SK-N-SH (cell line): ENCODE data around the gene SPEG. TPM values are rescaled to one million over a fixed set of nuclear protein-coding genes. Genes with fewer than 3 reads are reported as not detected.

ENCODE experiments used
- CTCF ChIA-PET: fragments of 300-600, 350-600 bp; formaldehyde crosslinking; extraction: SDS; loops from one replicate; lab custom pipeline; 2021; lab: Yijun Ruan, JAX
- POLR2A ChIA-PET: fragments of 350-600 bp; sonication (Branson Sonifier 250); formaldehyde crosslinking; extraction: SDS; loops from one replicate; lab custom pipeline; 2020; ENCODE audit warnings: antibody characterized with exemption, inconsistent platforms; lab: Yijun Ruan, JAX
- DNase-seq: peaks from one replicate; pipeline ENCODE4 v3.0.0; 2012
- H2AFZ ChIP-seq: fragments of 200-600 bp; sonication (generic); 2 replicates; pipeline ENCODE4 v1.8.1; 2016; ENCODE audit warnings: antibody characterized with exemption, mild to moderate bottlenecking, low read depth
- H3F3A ChIP-seq: fragments of 200-600 bp; sonication (generic); replicated peaks from 2 replicates; pipeline ENCODE3; 2016; ENCODE audit warnings: antibody characterized with exemption, mild to moderate bottlenecking; ENCODE audit not compliant: insufficient read depth
- H3K27ac ChIP-seq, 2 experiments: fragments of 200-500 bp in 1 of 2; fragments of 200-600 bp in 1 of 2; sonication (Bioruptor generic) in 1 of 2; sonication (generic), shearing (Covaris generic) in 1 of 2; 2 replicates each; pipeline versions ENCODE4 v1.5.1 to v1.6.1; 2014 to 2016; ENCODE audit warnings: low read depth in 2 of 2, inconsistent platforms in 1 of 2, low read length in 1 of 2, mild to moderate bottlenecking in 1 of 2, mixed read lengths in 1 of 2
- H3K27me3 ChIP-seq: fragments of 200-600 bp; sonication (generic), shearing (Covaris generic); 2 replicates; pipeline ENCODE4 v1.6.1; 2016; ENCODE audit warnings: mixed run types; ENCODE audit not compliant: insufficient read depth
- H3K36me3 ChIP-seq, 2 experiments: fragments of 200-500 bp in 1 of 2; fragments of 200-600 bp in 1 of 2; sonication (Bioruptor generic) in 1 of 2; sonication (generic) in 1 of 2; replicated peaks in 1 of 2; 2 replicates each; pipeline versions ENCODE3 to v1.5.1; 2014 to 2016; ENCODE audit warnings: low read length in 1 of 2, mild to moderate bottlenecking in 1 of 2; ENCODE audit not compliant: insufficient read depth in 2 of 2, control insufficient read depth in 1 of 2
- H3K4me1 ChIP-seq, 2 experiments: fragments of 200-500 bp in 1 of 2; fragments of 200-600 bp in 1 of 2; sonication (Bioruptor generic) in 1 of 2; sonication (generic), shearing (Covaris generic) in 1 of 2; 2 replicates each; pipeline versions ENCODE4 v1.5.1 to v1.6.1; 2014 to 2016; ENCODE audit warnings: low read depth in 1 of 2, low read length in 1 of 2, mixed run types in 1 of 2; ENCODE audit not compliant: insufficient read depth in 2 of 2, control insufficient read depth in 1 of 2
- H3K4me2 ChIP-seq: fragments of 200-600 bp; sonication (generic), shearing (Covaris generic); 2 replicates; pipeline ENCODE4 v1.6.1; 2017; ENCODE audit warnings: mixed run types
- H3K4me3 ChIP-seq, 2 experiments: fragments of 200-500 bp in 1 of 2; fragments of 200-600 bp in 1 of 2; sonication (Bioruptor generic) in 1 of 2; sonication (generic), shearing (Covaris generic) in 1 of 2; 2 replicates each; pipeline versions ENCODE4 v1.5.1 to v1.8.1; 2014 to 2016; ENCODE audit warnings: low read depth in 2 of 2, inconsistent platforms in 1 of 2, low read length in 1 of 2, mild to moderate bottlenecking in 1 of 2, mixed read lengths in 1 of 2, moderate library complexity in 1 of 2
- H3K79me2 ChIP-seq: fragments of 200-600 bp; sonication (generic); 2 replicates; pipeline ENCODE4 v1.8.1; 2017; ENCODE audit warnings: mild to moderate bottlenecking; ENCODE audit not compliant: insufficient read depth
- H3K9ac ChIP-seq: fragments of 200-600 bp; sonication (generic); 2 replicates; pipeline ENCODE4 v1.6.1; 2017; ENCODE audit warnings: mixed run types
- H3K9me2 ChIP-seq: fragments of 200-600 bp; sonication (generic); 2 replicates; pipeline ENCODE4 v1.6.1; 2017; ENCODE audit warnings: mixed run types
- H3K9me3 ChIP-seq: fragments of 200-600 bp; sonication (generic); 2 replicates; pipeline ENCODE4 v1.6.1; 2017; ENCODE audit warnings: mixed run types, mild to moderate bottlenecking, moderate library complexity
- H4K20me1 ChIP-seq: fragments of 200-600 bp; sonication (generic); 2 replicates; pipeline ENCODE4 v1.6.1; 2017; ENCODE audit warnings: mild to moderate bottlenecking, mixed run types; ENCODE audit not compliant: insufficient read depth
- ELF1 ChIP-seq: IDR thresholded peaks from 2 replicates; pipeline ENCODE4 v1.4.0; 2012
- EP300 ChIP-seq, 2 experiments: IDR thresholded peaks; 2 replicates each; pipeline versions ENCODE4 v1.4.0 to v1.6.1; 2012; ENCODE audit warnings: borderline replicate concordance in 1 of 2, low read depth in 1 of 2, low read length in 1 of 2
- EZH2phosphoT487 ChIP-seq: fragments of 200-600 bp; sonication (generic); IDR thresholded peaks from 2 replicates; pipeline ENCODE4 v1.6.1; 2017; ENCODE audit warnings: low read depth, mixed run types, mild to moderate bottlenecking, antibody characterized with exemption, moderate library complexity, borderline replicate concordance
- FOSL2 ChIP-seq: IDR thresholded peaks from 2 replicates; pipeline ENCODE4 v1.4.0; 2012; ENCODE audit warnings: low read depth, mild to moderate bottlenecking, moderate library complexity, borderline replicate concordance
- FOXJ3 ChIP-seq: sonication (generic); formaldehyde crosslinking; IDR thresholded peaks from 2 replicates; pipeline ENCODE4 v1.5.1; 2020; ENCODE audit warnings: mild to moderate bottlenecking, missing genetic modification reagents
- GATA2 ChIP-seq: sonication (generic); formaldehyde crosslinking; IDR thresholded peaks from 2 replicates; pipeline ENCODE4 v1.5.0; 2020; ENCODE audit warnings: mild to moderate bottlenecking, missing genetic modification reagents
- JUND ChIP-seq: IDR thresholded peaks from 2 replicates; pipeline ENCODE4 v1.4.0; 2012
- MAX ChIP-seq: IDR thresholded peaks from 2 replicates; pipeline ENCODE4 v1.4.0; 2012; ENCODE audit warnings: low read depth
- MXI1 ChIP-seq: IDR thresholded peaks from 2 replicates; pipeline ENCODE4 v1.6.1; 2012; ENCODE audit warnings: mild to moderate bottlenecking, low read depth, low read length, improper control_type of control experiment
- NFIC ChIP-seq: IDR thresholded peaks from 2 replicates; pipeline ENCODE4 v1.4.0; 2012; ENCODE audit warnings: borderline replicate concordance
- REST ChIP-seq: IDR thresholded peaks from 2 replicates; pipeline ENCODE4 v1.6.1; 2012; ENCODE audit warnings: mild to moderate bottlenecking, low read depth, low read length, moderate library complexity
- SMC3 ChIP-seq: IDR thresholded peaks from 2 replicates; pipeline ENCODE4 v1.6.1; 2012; ENCODE audit warnings: low read depth, low read length, improper control_type of control experiment
- TAF1 ChIP-seq: IDR thresholded peaks from 2 replicates; pipeline ENCODE4 v1.6.1; 2012; ENCODE audit warnings: low read depth, mild to moderate bottlenecking, low read length, moderate library complexity, borderline replicate concordance
- USF1 ChIP-seq: IDR thresholded peaks from 2 replicates; pipeline ENCODE4 v1.4.0; 2012; ENCODE audit warnings: low read depth, borderline replicate concordance
- USF2 ChIP-seq: fragments of 150-350 bp; IDR thresholded peaks from 2 replicates; pipeline ENCODE4 v1.6.1; 2017; ENCODE audit warnings: antibody characterized with exemption, low read length, low read depth, borderline replicate concordance
- YY1 ChIP-seq: IDR thresholded peaks from 2 replicates; pipeline ENCODE4 v1.4.0; 2012; ENCODE audit warnings: low read depth, mild to moderate bottlenecking
- WGBS: methylation state at CpG from one replicate; pipeline ENCODE4 v1.1.6; 2017; ENCODE audit warnings: low lambda C conversion rate; 5-methylcytosine and 5-hydroxymethylcytosine counted together
- polyA plus RNA-seq, 3 experiments: library from polyadenylated mRNA; depleted of rRNA; stranded (reverse); fragments of >200 nt; gene quantifications; 2 replicates each; pipeline ENCODE4 v1.2.3, GENCODE V29; 2012

Gene SPEG
- polyA plus RNA-seq, 1 of the 3 experiments (the other 2 are of a cell fraction), result 107 TPM

GRCh38 chr2:219437690-219438206 lies 3.1 kb downstream of the SPEG start:
- Histone ChIP-seq H3K27ac (no peak overlapping the region), H4K20me1 (no peaks in the 10 kb centered on the region), H3K27me3 (no peaks in the 10 kb centered on the region), H3K4me2 (no peak overlapping the region), H2AFZ (no peak overlapping the region), H3K9me3 (no peaks in the 10 kb centered on the region), H3K79me2 (peaks cover 4% of the 10 kb centered on the region; the same call in 1 of the 2 replicates), H3F3A (no peaks in the 10 kb centered on the region), H3K4me3 (no peak overlapping the region), H3K4me1 (peaks cover 10 to 12% of the 10 kb centered on the region in 2 experiments; a peak in 3 of 4 replicates), H3K36me3 (no peaks in the 10 kb centered on the region), H3K9ac (no peak overlapping the region), H3K9me2 (no peaks in the 10 kb centered on the region)
- TF ChIP-seq TAF1, result no peak
- TF ChIP-seq JUND, result no peak
- no peak for TF ChIP-seq USF1
- no peak for TF ChIP-seq FOXJ3 (CRISPR knock-in tag)
- TF ChIP-seq USF2, result no peak
- TF ChIP-seq EZH2phosphoT487, result no peak
- TF ChIP-seq YY1, result no peak
- DNase-seq, result no peak
- ChIA-PET POLR2A (no interaction called here), CTCF (interaction anchor here (1.4 to 12.5 kb wide), 5 partner anchors 18 to 93 kb away, joined by 4 to 95 read pairs (median 14); no protein-coding TSS in a partner anchor)
- 42% methylated on average over 5 of the region's 6 CpGs for WGBS

- no peaks in the 10 kb centered on the region for H3F3A ChIP-seq
- TF ChIP-seq REST (no peak), TAF1 (no peak), SMC3 (no peak), NFIC (no peak), MAX (no peak), FOSL2 (no peak), USF1 (no peak), FOXJ3 (CRISPR knock-in tag) (no peak), GATA2 (CRISPR knock-in tag) (no peak), EP300 (IDR thresholded peaks at IDR 0.05; ENCODE audit: borderline replicate concordance in 1 of 2, low read depth in 1 of 2, low read length in 1 of 2) (no peak), ELF1 (no peak), MXI1 (no peak)
- TF ChIP-seq, all 33 proteins: peak for 0
- Histone ChIP-seq H3K27ac (no peak overlapping the region), H3K4me2 (no peak overlapping the region), H3K9ac (no peak overlapping the region), H3K9me2 (no peaks in the 10 kb centered on the region), H3K27me3 (no peaks in the 10 kb centered on the region), H3K79me2 (peaks cover 11% of the 10 kb centered on the region; the same call in 1 of the 2 replicates), H3K4me3 (no peak overlapping the region), H3K4me1 (peaks cover 17 to 19% of the 10 kb centered on the region in 2 experiments), H3K36me3 (peaks cover 0 to 4% of the 10 kb centered on the region in 2 experiments), H2AFZ (no peak overlapping the region), H3K9me3 (no peaks in the 10 kb centered on the region), H4K20me1 (no peaks in the 10 kb centered on the region)
- ChIA-PET CTCF (interaction anchor here (0.6 to 12.5 kb wide), 6 partner anchors 17 to 122 kb away, joined by 3 to 95 read pairs (median 6); no protein-coding TSS in a partner anchor), POLR2A (no interaction called here)
- DNase-seq, result no peak
- 86% methylated on average over 4 of the region's 4 CpGs for WGBS
Measured at GRCh38 chr2:219438453-219438852, 3.8 kb downstream of the SPEG start.
